ENCODE results near the gene APOBEC3G. TPM values are rescaled to one million over a fixed set of nuclear protein-coding genes. Genes with fewer than 3 reads are reported as not detected.

Gene APOBEC3G
- total RNA-seq, 1 donor from 2014 or later, result 4.8 TPM

DNA sequence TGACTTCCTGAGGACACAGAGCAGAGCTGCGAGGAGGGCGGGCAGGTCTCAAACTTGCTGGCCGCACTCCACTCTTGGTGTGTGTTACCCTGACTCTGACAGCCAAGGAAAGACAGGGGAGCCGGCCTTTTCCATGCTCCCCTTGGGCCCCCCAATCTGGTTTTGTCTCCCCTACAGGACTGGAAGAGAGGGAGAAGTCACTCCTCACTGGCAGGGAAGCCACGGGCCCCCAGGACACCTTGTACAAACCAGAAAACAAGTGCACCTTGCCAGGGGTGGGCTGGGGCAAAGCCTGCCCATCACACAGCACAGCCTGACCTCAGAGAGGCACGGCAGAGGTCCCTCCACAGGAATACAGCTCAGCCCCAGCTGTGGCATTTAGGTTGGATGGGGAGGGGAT, 55.2 kb downstream of the APOBEC3G start:
- Mint-ChIP-seq H3K4me3 (ENCODE audit: low read depth) (no peak overlapping the region), H3K27me3 (peaks cover 7% of the 10 kb centered on the region), H3K27ac (no peak overlapping the region), H3K9me3 (ENCODE audit: low read depth) (no peaks in the 10 kb centered on the region), H3K4me1 (ENCODE audit: low read depth) (peaks cover 12% of the 10 kb centered on the region), H3K36me3 (ENCODE audit: insufficient read depth) (no peaks in the 10 kb centered on the region)
- TF ChIP-seq, protein P1, sequence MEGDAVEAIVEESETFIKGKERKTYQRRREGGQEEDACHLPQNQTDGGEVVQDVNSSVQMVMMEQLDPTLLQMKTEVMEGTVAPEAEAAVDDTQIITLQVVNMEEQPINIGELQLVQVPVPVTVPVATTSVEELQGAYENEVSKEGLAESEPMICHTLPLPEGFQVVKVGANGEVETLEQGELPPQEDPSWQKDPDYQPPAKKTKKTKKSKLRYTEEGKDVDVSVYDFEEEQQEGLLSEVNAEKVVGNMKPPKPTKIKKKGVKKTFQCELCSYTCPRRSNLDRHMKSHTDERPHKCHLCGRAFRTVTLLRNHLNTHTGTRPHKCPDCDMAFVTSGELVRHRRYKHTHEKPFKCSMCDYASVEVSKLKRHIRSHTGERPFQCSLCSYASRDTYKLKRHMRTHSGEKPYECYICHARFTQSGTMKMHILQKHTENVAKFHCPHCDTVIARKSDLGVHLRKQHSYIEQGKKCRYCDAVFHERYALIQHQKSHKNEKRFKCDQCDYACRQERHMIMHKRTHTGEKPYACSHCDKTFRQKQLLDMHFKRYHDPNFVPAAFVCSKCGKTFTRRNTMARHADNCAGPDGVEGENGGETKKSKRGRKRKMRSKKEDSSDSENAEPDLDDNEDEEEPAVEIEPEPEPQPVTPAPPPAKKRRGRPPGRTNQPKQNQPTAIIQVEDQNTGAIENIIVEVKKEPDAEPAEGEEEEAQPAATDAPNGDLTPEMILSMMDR (IDR thresholded peaks at IDR 0.05; ENCODE audit: unreplicated experiment), result no peak
- DNase-seq (ENCODE audit: low spot score, unreplicated experiment), result no peak

DNA sequence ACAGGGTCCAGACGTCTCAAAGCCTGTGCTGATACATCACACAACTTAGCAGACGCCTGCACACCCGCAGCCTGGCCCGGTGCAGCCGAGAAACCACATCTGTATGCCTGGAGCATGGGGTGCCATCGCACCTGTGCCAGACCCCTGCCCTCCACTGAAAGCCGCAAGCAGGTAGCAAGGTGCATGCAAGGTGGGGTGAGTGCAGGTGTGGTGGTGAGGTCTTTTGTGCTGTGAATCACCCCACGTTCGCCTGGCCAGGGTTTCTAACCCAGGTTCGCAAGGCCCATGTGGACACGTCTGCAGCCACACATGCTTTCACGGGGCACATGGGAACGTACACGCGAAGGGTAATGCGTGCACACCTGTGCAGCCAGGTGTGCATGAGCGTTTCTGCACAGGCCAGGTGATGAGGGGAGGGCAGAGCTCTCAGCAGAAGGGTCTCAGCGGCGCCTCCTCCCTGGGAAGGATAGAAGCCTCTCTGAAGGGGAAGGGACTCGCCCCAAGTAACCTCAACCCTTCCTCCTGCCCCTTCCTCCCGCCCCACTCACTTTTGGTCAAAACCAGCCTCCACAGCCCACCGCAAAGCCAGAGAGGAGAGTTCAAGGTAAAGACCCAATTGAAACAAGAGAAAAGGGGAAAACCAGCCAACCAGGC, 55.9 kb downstream of the APOBEC3G start:
- Mint-ChIP-seq H3K4me1 (ENCODE audit: low read depth) (peaks cover 12% of the 10 kb centered on the region), H3K27me3 (peaks cover 7% of the 10 kb centered on the region), H3K9me3 (ENCODE audit: low read depth) (no peaks in the 10 kb centered on the region), H3K4me3 (ENCODE audit: low read depth) (no peak overlapping the region), H3K27ac (no peak overlapping the region), H3K36me3 (ENCODE audit: insufficient read depth) (no peaks in the 10 kb centered on the region)
- no peak for DNase-seq (ENCODE audit: low spot score, unreplicated experiment)
- TF ChIP-seq, protein P1 (IDR thresholded peaks at IDR 0.05; ENCODE audit: unreplicated experiment), result no peak

DNA sequence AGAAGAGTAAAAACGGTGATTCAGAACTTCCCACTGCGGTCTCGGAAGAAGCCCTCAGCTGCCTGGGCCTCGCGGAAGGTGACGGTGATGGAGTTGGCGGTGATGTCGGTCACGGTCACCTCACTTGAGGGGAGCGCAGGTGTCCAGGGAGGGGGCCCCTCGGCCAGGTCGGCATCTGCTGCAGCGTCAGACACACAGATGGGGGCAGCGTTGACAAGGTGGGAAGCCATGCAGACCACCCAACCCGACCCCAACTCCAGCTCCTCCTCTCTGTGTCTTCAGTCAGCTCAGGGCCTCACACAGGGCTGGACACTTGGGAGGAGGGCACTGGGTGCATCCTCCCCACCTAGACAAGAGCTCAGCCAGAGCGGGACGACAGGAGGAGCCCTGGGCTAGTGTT, 56.8 kb downstream of the APOBEC3G start:
- Mint-ChIP-seq H3K9me3 (ENCODE audit: low read depth) (no peaks in the 10 kb centered on the region), H3K27ac (no peak overlapping the region), H3K4me1 (ENCODE audit: low read depth) (peaks cover 12% of the 10 kb centered on the region), H3K27me3 (peaks cover 7% of the 10 kb centered on the region), H3K36me3 (ENCODE audit: insufficient read depth) (no peaks in the 10 kb centered on the region), H3K4me3 (ENCODE audit: low read depth) (no peak overlapping the region)
- DNase-seq (ENCODE audit: low spot score, unreplicated experiment), result no peak
- TF ChIP-seq, protein P1 (IDR thresholded peaks at IDR 0.05; ENCODE audit: unreplicated experiment), result no peak

DNA sequence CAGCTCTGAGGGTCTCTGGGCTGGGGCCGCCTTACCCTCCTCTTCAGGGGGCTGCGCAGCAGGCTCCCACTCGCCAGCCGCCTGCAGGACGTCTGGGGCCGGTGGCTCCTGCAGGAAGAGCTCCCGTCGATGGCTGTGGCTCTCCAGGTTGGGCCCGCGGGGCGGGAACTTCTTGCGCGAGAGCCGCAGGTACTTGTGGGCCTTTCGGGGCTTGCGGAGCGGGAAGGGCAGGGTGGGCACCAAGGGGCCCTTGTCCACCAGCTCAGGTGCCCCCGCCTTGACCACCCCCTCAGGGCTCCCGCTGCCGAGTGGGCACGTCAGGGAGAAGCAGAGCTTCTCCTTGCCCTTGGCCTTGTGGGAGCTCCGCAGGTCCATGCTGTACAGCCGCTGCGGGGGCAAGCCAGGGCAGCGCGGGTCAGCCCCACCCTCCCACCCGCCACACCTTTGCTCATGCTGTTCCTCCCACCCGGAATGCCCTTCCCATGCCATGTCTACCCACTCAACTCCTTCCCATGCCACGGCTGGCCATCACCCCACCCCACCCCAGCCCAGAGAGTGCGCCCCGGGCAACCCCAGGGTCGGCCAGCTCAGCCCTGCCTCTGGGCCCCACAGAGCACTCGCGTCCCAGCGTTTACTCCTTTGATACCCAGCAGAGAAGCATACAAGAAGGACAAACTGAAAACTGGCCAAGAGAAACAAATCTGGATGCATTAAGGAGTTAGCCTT, 57.5 kb downstream of the APOBEC3G start:
- Mint-ChIP-seq H3K9me3 (ENCODE audit: low read depth) (no peaks in the 10 kb centered on the region), H3K4me1 (ENCODE audit: low read depth) (peaks cover 11% of the 10 kb centered on the region), H3K27me3 (peaks cover 7% of the 10 kb centered on the region), H3K36me3 (ENCODE audit: insufficient read depth) (no peaks in the 10 kb centered on the region), H3K4me3 (ENCODE audit: low read depth) (no peak overlapping the region), H3K27ac (peak overlapping the region; percentile 81)
- DNase-seq (ENCODE audit: low spot score, unreplicated experiment), result no peak
- TF ChIP-seq, protein P1 (IDR thresholded peaks at IDR 0.05; ENCODE audit: unreplicated experiment), result no peak

DNA sequence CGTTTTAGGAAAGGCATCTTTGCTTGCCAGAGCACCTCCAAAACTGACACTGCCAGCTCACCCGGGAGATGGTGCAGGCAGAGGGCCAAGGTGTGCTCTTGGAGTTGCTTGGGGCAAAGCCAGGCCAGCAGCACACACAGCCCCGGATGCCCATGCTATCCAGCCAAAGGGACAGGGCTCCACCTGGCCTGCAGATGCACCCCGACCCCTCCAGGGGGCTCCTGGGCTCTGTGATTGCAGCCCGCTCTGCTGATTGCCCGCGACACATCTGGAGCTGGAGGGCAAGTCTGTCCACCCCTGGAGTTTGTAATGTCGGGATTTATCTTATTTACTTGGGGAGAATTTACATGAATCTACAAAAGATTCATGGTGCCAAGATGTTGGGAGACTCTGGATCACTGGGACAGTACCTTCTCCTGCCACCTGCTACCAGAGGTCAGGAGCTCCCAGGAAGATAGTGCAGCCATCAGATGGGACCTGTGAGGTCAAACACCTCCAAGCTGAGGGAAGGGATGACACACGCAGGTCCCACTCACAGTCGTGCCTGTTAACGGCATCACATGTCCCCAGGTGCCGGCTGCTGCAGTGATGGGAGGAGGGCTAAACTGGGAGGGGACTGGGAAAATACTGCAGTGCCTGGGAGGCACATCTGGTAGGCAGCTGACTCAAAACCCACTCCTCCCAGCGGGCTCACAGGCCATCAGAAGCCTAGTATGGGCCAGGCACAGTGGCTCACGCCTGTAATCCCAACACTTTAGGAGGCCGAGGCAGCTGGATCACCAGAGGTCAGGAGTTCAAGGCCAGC, 58.2 kb downstream of the APOBEC3G start:
- Mint-ChIP-seq H3K27me3 (peaks cover 7% of the 10 kb centered on the region), H3K9me3 (ENCODE audit: low read depth) (no peaks in the 10 kb centered on the region), H3K4me3 (ENCODE audit: low read depth) (no peak overlapping the region), H3K27ac (peak overlapping the region; percentile 81), H3K4me1 (ENCODE audit: low read depth) (peaks cover 11% of the 10 kb centered on the region), H3K36me3 (ENCODE audit: insufficient read depth) (no peaks in the 10 kb centered on the region)
- TF ChIP-seq, protein P1 (IDR thresholded peaks at IDR 0.05; ENCODE audit: unreplicated experiment), result peak; percentile 81
- DNase-seq (ENCODE audit: low spot score, unreplicated experiment), result peak; percentile 69

All from progenitor cell of endocrine pancreas (in vitro differentiated cells).